HEK293T (cell line): Measurements from ENCODE around the gene N4BP3.
A peak's percentile ranks its signal among the peaks of the same experiment; 100 is the strongest.

Experiments used
- ARNT ChIP-seq: fragments of 450-650 bp; IDR thresholded peaks from 2 replicates; pipeline ENCODE4 v1.6.1; 2017; ENCODE audit warnings: mild to moderate bottlenecking
- FOXK2 ChIP-seq: fragments of 450-650 bp; IDR thresholded peaks from 2 replicates; pipeline ENCODE4 v1.6.1; 2016; ENCODE audit warnings: mild to moderate bottlenecking
- FOXM1 ChIP-seq: fragments of 450-650 bp; IDR thresholded peaks from 2 replicates; pipeline ENCODE4 v1.6.1; 2017; ENCODE audit warnings: mild to moderate bottlenecking, borderline replicate concordance
- HDGF ChIP-seq: fragments of 450-650 bp; IDR thresholded peaks from 2 replicates; pipeline ENCODE4 v1.6.1; 2017; ENCODE audit warnings: antibody characterized with exemption, borderline replicate concordance
- SUZ12 ChIP-seq: fragments of 450-650 bp; IDR thresholded peaks from 2 replicates; pipeline ENCODE4 v1.6.1; 2016; ENCODE audit warnings: mild to moderate bottlenecking
- ZNF384 ChIP-seq: fragments of 450-650 bp; IDR thresholded peaks from 2 replicates; pipeline ENCODE4 v1.6.1; 2016

DNA sequence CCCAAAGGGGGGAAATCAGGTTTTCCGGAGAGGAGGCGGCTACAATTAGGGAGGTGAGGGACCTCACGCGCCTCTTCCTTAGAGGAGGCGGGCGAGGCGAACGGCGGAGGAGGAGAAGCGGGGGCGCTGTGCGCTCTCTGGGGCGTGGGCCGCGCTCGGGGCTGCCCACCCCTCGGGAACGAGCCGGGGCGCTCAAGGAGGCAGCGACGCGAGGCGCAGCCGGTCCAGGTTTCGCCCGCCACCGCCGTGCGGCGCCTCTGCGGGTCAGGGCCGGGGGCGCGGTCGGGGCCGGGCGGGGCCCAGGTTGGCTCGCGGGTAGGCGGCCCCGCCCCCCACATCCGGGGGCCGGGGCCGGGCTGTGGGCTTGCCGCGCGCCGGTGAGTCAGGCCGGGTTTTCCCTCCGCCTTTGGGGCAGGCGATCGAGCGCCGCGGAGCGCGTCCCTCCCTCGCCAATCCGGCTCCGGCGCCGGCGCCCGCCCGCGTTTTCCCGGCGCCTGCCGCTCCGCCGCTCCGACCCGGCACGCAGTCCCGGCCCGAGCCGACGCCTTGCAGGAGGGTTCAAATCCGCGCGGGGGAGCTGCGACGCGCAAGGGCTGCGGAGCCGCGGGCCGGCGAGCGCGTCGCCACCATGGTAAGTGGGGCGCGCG, at the start of gene N4BP3:
- no peak for TF ChIP-seq ZNF384
- peak; percentile 88; the same call in 1 of the 2 replicates for TF ChIP-seq FOXM1
- peak; percentile 70; the same call in 1 of the 2 replicates for TF ChIP-seq ARNT
- no peak for TF ChIP-seq FOXK2
- no peak for TF ChIP-seq HDGF
- TF ChIP-seq SUZ12, result no peak
